GM12801 (cell line): ENCODE measurements around the gene C2CD3.

Experiments
- CTCF ChIP-seq: IDR thresholded peaks from one replicate; pipeline ENCODE4 v1.5.1; 2011; ENCODE audit warnings: control low read depth; ENCODE audit not compliant: insufficient read length; ENCODE audit errors: extremely low read depth

Gene C2CD3

GRCh38 chr11:73998846-73999575, 171.8 kb downstream of the C2CD3 start:
- no peak for TF ChIP-seq CTCF

- TF ChIP-seq CTCF = no peak
Measured at GRCh38 chr11:73997120-73997770, 173.6 kb downstream of the C2CD3 start.

GRCh38 chr11:73996161-73996747, 174.5 kb downstream of the C2CD3 start:
- no peak for TF ChIP-seq CTCF

- no peak for TF ChIP-seq CTCF
Measured at GRCh38 chr11:73995731-73996130, 175.1 kb downstream of the C2CD3 start.

GRCh38 chr11:73995247-73995646, 175.6 kb downstream of the C2CD3 start:
- no peak for TF ChIP-seq CTCF

GRCh38 chr11:73991471-73992006, 179.3 kb downstream of the C2CD3 start:
- TF ChIP-seq CTCF = no peak

GRCh38 chr11:73990730-73991129, 180.1 kb downstream of the C2CD3 start:
- TF ChIP-seq CTCF = no peak
